Natural killer cell (primary cell): Measurements from ENCODE around the gene CAMTA1. TPM values are rescaled to one million over a fixed set of nuclear protein-coding genes. Genes with fewer than 3 reads are reported as not detected.

ENCODE experiments used
- ATAC-seq, 3 donors: fragments of 150-1000 bp in 2 of 3; fragments of 200-7000 bp in 1 of 3; cut with Tn5 transposase; 1 replicate in 1 of 3; 2 replicates in 2 of 3; pipeline ENCODE4 v1.10.0; 2021; ENCODE audit warnings: mild to moderate bottlenecking in 2 of 3, moderate library complexity in 2 of 3
- DNase-seq, 2 donors: peaks; one replicate each; pipeline versions ENCODE4 v3.0.0 to v3.0.0-alpha.2; 2013 to 2021; ENCODE audit warnings: mixed read lengths in 1 of 2
- H3K27ac ChIP-seq: one replicate; pipeline ENCODE4 v1.5.1; 2013; ENCODE audit warnings: mild to moderate bottlenecking, low read length
- H3K27me3 ChIP-seq: one replicate; pipeline ENCODE4 v1.6.1; 2013; ENCODE audit warnings: low read length; ENCODE audit not compliant: control insufficient read depth, insufficient read depth
- H3K36me3 ChIP-seq: one replicate; pipeline ENCODE4 v1.6.1; 2013; ENCODE audit warnings: low read length; ENCODE audit not compliant: control insufficient read depth, insufficient read depth
- H3K4me1 ChIP-seq: one replicate; pipeline ENCODE4 v1.6.1; 2013; ENCODE audit warnings: low read length; ENCODE audit not compliant: control insufficient read depth, insufficient read depth
- H3K4me3 ChIP-seq: one replicate; pipeline ENCODE4 v1.5.1; 2013; ENCODE audit warnings: low read length
- H3K9me3 ChIP-seq: one replicate; pipeline ENCODE4 v1.6.1; 2013; ENCODE audit warnings: low read length; ENCODE audit not compliant: control insufficient read depth, insufficient read depth
- H3K27ac Mint-ChIP-seq, 2 donors: one replicate each; pipeline ENCODE4 v1.8.0; 2022; ENCODE audit warnings: mild to moderate bottlenecking in 2 of 2, mixed read lengths in 2 of 2, moderate library complexity in 1 of 2
- H3K27me3 Mint-ChIP-seq, 2 donors: one replicate each; pipeline ENCODE4 v1.8.0; 2022; ENCODE audit warnings: low read depth in 2 of 2, mixed read lengths in 2 of 2
- H3K36me3 Mint-ChIP-seq: one replicate; pipeline ENCODE4 v1.8.0; 2022; ENCODE audit warnings: mixed read lengths
- H3K4me1 Mint-ChIP-seq, 2 donors: one replicate each; pipeline ENCODE4 v1.8.0; 2022; ENCODE audit warnings: mixed read lengths in 2 of 2
- H3K4me3 Mint-ChIP-seq: one replicate; pipeline ENCODE4 v1.8.0; 2022; ENCODE audit warnings: mild to moderate bottlenecking, moderate library complexity, mixed read lengths
- H3K9me3 Mint-ChIP-seq, 2 donors: one replicate each; pipeline ENCODE4 v1.8.0; 2022; ENCODE audit warnings: mixed read lengths in 2 of 2
- WGBS: methylation state at CpG from one replicate; pipeline ENCODE4 v1.1.7; 2013; ENCODE audit warnings: missing lambda C conversion rate; ENCODE audit not compliant: insufficient coverage; 5-methylcytosine and 5-hydroxymethylcytosine counted together
- intact Hi-C: fragments of 100-400 bp; cut with micrococcal nuclease; formaldehyde crosslinking; loops from one replicate; pipeline ENCODE4 v1.14.2; 2022
- total RNA-seq, 4 donors: library from RNA; stranded (reverse); fragments of 120-200 nt in 1 of 4; gene quantifications; one replicate each; pipeline versions ENCODE4 v1.2.3 to v1.2.4, GENCODE V29; 2013 to 2022
- TF ChIP-seq, protein P1 (sequence below): fragments of 200-600 bp; IDR thresholded peaks from one replicate; pipeline ENCODE4 v1.8.0; 2022; ENCODE audit warnings: antibody characterized with exemption

The CAMTA1 gene
- total RNA-seq, 3 donors from 2014 or later (not counting 1 experiment from before 2014, with no cell fraction given) = 40.6 to 53.3 (median 44.9) TPM

DNA sequence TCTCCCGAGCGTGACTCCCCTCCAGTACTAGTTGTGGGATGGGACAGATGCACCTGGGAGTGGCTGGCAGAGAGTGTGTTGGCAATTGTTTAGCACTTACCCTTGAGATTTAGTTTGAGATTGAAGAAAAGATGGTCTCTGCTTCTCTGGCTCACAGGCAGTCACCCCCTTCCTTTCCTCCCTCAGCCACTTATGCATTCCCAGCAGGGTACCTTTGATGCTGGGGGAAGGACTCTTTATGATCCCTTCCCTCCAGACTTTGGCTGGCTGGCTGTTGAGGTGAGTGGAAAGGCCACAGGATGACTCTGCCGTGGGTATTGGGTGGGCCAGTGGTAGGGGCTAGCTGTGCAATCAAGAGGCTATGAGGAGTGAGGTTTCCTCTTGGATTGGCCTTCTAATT is 236.8 kb downstream of the CAMTA1 start:
- DNase-seq (no peak), ATAC-seq (no peak)
- Histone ChIP-seq H3K9me3 (no peaks in the 10 kb centered on the region), H3K4me3 (no peak overlapping the region), H3K36me3 (no peaks in the 10 kb centered on the region), H3K4me1 (no peaks in the 10 kb centered on the region), H3K27ac (no peak overlapping the region), H3K27me3 (no peaks in the 10 kb centered on the region)
- TF ChIP-seq, protein P1, sequence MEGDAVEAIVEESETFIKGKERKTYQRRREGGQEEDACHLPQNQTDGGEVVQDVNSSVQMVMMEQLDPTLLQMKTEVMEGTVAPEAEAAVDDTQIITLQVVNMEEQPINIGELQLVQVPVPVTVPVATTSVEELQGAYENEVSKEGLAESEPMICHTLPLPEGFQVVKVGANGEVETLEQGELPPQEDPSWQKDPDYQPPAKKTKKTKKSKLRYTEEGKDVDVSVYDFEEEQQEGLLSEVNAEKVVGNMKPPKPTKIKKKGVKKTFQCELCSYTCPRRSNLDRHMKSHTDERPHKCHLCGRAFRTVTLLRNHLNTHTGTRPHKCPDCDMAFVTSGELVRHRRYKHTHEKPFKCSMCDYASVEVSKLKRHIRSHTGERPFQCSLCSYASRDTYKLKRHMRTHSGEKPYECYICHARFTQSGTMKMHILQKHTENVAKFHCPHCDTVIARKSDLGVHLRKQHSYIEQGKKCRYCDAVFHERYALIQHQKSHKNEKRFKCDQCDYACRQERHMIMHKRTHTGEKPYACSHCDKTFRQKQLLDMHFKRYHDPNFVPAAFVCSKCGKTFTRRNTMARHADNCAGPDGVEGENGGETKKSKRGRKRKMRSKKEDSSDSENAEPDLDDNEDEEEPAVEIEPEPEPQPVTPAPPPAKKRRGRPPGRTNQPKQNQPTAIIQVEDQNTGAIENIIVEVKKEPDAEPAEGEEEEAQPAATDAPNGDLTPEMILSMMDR = no peak
- 74% methylated on average over 3 of the region's 3 CpGs for WGBS
- no peaks in the 10 kb centered on the region for H3K9me3 Mint-ChIP-seq
- no peak overlapping the region for H3K27ac Mint-ChIP-seq
- H3K27me3 Mint-ChIP-seq = peaks cover 0 to 12% of the 10 kb centered on the region in 2 donors
- no peaks in the 10 kb centered on the region for H3K4me1 Mint-ChIP-seq
- no peaks in the 10 kb centered on the region for H3K36me3 Mint-ChIP-seq
- H3K4me3 Mint-ChIP-seq = no peak overlapping the region
- intact Hi-C loops = no loop called here

DNA sequence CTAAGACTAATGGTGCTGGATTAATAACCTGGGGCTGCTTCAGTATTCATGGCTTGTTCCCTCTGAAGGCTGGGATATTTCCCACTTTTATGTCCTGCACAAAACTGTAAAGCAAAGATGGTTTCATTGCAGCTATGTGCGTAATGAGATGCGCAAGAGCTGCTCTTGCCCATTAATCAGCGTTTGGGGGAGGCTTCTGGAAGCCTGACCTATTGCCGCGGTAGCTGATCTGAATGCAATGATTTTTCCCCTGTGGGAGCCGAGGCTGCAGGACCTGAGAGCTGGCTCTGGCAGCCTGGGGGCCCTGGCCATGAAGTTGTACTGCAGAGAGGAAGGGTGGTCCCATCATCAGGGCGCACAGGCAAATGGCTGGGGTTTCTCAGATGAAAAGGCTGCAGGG is 239.8 kb downstream of the CAMTA1 start:
- intact Hi-C loops = no loop called here
- TF ChIP-seq, protein P1 = no peak
- no peaks in the 10 kb centered on the region for H3K4me1 Mint-ChIP-seq
- Histone ChIP-seq H3K9me3 (no peaks in the 10 kb centered on the region), H3K27me3 (no peaks in the 10 kb centered on the region), H3K36me3 (no peaks in the 10 kb centered on the region), H3K4me3 (no peak overlapping the region), H3K27ac (no peak overlapping the region), H3K4me1 (no peaks in the 10 kb centered on the region)
- ATAC-seq (no peak), DNase-seq (no peak)
- H3K36me3 Mint-ChIP-seq = no peaks in the 10 kb centered on the region
- no peak overlapping the region for H3K27ac Mint-ChIP-seq
- peaks cover 0 to 6% of the 10 kb centered on the region in 2 donors for H3K27me3 Mint-ChIP-seq
- H3K9me3 Mint-ChIP-seq = no peaks in the 10 kb centered on the region
- H3K4me3 Mint-ChIP-seq = no peak overlapping the region
- WGBS = 90% methylated on average over 7 of the region's 7 CpGs

- H3K4me3 Mint-ChIP-seq = no peak overlapping the region
Observed at GRCh38 chr1:7026169-7026568, 240.9 kb downstream of the CAMTA1 start.

GRCh38 chr1:7032992-7033391 is 247.7 kb downstream of the CAMTA1 start:
- Mint-ChIP-seq H3K4me3 (no peak overlapping the region), H3K27me3 (peaks cover 8 to 9% of the 10 kb centered on the region in 2 donors), H3K4me1 (no peaks in the 10 kb centered on the region), H3K9me3 (peaks cover 0 to 7% of the 10 kb centered on the region in 2 donors), H3K36me3 (peaks cover 8% of the 10 kb centered on the region), H3K27ac (no peak overlapping the region)
- WGBS = 72% methylated on average over 2 of the region's 2 CpGs
- TF ChIP-seq, protein P1 = no peak
- Histone ChIP-seq H3K4me3 (no peak overlapping the region), H3K27me3 (no peaks in the 10 kb centered on the region), H3K36me3 (no peaks in the 10 kb centered on the region), H3K9me3 (peaks cover 4% of the 10 kb centered on the region), H3K27ac (no peak overlapping the region), H3K4me1 (no peaks in the 10 kb centered on the region)
- no peak for ATAC-seq
- DNase-seq = no peak
- intact Hi-C loops = no loop called here

More at GRCh38 chr1:7026169-7026568, 240.9 kb downstream of the CAMTA1 start:
- Histone ChIP-seq H3K4me1 (no peaks in the 10 kb centered on the region), H3K27ac (no peak overlapping the region), H3K4me3 (no peak overlapping the region), H3K9me3 (no peaks in the 10 kb centered on the region), H3K27me3 (no peaks in the 10 kb centered on the region), H3K36me3 (no peaks in the 10 kb centered on the region)
- H3K36me3 Mint-ChIP-seq = no peaks in the 10 kb centered on the region
- ATAC-seq (no peak), DNase-seq (no peak)
- no peaks in the 10 kb centered on the region for H3K9me3 Mint-ChIP-seq
- TF ChIP-seq, protein P1 = no peak
- peaks cover 0 to 6% of the 10 kb centered on the region in 2 donors for H3K27me3 Mint-ChIP-seq
- 67% methylated on average over 6 of the region's 6 CpGs for WGBS
- H3K27ac Mint-ChIP-seq = no peak overlapping the region
- no peaks in the 10 kb centered on the region for H3K4me1 Mint-ChIP-seq
- intact Hi-C loops = no loop called here
